Kidney glomerular epithelial cell (primary cell): Measurements from ENCODE around the gene INCENP.
"Not testable (repeated sequence)": the region's sequence is repeated elsewhere in the genome, so short reads cannot be mapped to it uniquely, and the experiment has no call there.

Source experiments
- DNase-seq: peaks from one replicate; lab custom pipeline; 2025; lab: John Stamatoyannopoulos, UW

INCENP gene

GRCh38 chr11:62123669-62124185, at the start of gene INCENP:
Gene INCENP (plus strand): TSS chr11:62124011. CDS start chr11:62128162, 4,151 bp downstream.
- DNase-seq: peak; percentile 99

DNA sequence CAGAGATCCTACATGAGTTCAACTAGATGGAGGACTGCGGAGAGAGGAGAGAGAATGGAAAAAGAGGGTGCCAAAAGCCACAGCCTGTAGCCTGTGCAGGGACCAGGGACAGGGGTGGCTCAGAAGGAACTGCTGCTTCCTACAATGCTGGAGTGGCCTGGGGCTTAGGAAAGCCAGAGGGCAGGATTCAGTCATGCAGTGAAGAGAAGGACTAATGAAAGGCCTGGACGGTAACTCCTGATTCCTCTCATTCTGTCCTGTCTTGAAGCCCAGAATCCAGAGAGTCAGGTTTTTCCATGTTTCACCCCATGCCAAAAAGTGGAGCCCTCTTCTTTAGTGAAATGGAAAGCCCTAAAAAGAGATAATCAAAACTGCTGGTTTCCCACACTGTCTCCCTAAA, 48.4 kb upstream of the INCENP start:
- DNase-seq: no peak

DNA sequence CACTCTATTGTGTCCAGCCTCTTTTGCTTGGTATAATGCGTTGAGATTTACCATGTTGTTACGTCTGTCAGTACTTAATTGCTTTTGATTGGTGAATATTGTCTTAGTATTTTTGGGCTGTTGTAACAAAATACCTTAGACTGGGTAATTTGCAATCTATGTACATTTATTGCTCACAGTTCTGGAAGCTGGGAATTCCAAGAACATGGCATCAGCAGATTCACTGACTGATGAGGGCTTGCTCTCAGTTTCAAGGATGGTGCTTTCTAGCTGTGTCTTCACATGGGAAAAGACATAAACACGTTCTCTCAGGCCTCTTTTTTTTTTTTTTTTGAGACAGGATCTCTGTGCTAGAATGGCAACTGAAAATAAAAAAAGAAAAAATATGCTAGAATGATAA, 46.7 kb upstream of the INCENP start:
- no peak for DNase-seq

DNA sequence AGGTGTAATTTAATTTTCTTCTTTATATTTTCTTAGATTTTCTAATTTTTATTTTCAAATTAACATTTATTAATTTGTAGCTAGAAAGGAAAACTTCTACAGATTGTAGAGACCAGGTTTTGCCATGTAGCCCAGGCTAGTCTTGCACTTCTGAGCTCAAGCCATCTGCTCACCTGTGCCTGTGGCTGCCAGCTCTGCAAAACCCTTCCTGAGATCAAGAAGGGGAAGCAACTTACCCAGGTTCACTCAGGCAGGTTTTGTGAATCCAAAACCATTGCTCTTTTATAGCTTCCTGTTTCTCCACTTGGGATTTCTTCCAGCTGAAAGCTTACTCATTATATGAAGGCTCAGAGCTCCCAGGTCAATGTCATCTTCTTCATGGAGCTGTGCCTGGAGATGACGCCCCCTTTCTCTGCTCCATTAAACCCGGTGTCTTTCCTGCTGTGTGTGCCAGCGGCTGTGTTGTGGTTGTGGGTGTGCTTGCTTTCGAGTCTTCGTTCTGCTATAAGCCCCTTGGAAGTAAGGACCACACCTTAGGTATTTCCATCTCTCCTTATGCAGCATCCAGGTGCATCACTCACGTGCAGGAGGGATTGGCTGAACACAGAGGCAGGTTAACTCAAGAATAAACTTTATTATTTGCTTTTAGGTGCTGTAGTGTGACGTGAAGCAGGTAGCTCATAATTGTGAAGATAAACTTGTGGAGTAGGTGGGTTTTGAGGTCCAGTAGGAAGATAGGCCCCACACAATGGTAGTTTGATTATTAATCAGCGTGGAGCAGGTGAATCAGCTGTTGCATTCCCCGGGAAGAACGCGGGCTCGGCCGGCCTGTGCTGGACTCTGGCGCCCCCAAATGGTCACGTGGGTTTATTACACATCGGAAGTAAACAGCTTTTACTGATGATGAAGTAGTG, 42.2 kb upstream of the INCENP start:
- peak; percentile 80 for DNase-seq

GRCh38 chr11:62082292-62082657, 41.5 kb upstream of the INCENP start:
- no peak for DNase-seq

GRCh38 chr11:62084801-62085200, 39.0 kb upstream of the INCENP start:
- not testable (repeated sequence) for DNase-seq

- no peak for DNase-seq
These were observed 36.1 kb upstream of the INCENP start for GRCh38 chr11:62087694-62088093.

DNA sequence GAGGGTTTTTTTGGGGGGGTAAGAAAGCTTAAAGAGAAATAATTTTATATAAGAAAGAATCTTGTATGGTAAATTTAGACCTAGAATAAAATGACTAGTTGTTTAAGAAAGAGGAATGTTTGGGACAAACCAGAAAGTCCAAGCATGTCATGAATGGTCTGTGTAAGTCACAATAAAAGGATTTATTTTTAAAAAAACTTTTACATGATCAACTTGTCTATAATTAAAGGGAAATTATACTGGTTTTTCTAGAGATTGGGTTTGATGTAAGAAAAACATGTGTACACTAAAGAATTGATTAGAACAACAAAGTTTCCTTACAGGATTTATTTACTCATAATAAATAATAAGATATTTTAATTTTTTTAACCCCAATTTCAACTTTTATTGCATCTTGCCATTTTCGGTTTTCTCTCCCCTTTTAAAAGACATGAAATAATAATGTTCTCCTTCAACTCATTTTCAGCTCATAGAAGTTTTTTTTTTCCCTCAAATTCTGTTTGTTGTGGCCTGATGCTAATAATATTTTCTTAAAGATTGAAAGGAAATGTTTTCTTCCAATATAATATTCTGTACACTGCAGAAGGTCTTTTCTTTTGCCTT, 35.4 kb upstream of the INCENP start:
- no peak for DNase-seq

DNA sequence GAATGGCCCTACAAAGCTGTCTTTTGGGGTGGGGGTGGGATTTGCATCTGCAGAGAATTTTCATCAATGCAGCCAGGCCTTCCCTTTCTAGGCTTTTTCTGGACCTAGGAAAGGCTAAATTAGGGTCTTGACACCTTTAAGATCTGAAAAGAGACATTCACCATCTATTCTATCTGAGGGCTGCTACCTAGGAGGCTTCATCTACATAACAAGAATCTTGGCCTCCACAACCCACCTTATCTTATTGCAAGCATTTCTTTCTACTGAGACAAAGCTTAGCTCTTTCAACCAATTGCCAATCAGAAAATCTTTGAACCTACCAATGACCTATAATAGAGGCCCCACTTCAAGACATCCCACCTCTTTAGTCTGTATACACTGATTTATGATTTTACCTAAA, 20.7 kb upstream of the INCENP start:
- DNase-seq: no peak

GRCh38 chr11:62103986-62104385, 19.8 kb upstream of the INCENP start:
- peak; percentile 8 for DNase-seq

DNA sequence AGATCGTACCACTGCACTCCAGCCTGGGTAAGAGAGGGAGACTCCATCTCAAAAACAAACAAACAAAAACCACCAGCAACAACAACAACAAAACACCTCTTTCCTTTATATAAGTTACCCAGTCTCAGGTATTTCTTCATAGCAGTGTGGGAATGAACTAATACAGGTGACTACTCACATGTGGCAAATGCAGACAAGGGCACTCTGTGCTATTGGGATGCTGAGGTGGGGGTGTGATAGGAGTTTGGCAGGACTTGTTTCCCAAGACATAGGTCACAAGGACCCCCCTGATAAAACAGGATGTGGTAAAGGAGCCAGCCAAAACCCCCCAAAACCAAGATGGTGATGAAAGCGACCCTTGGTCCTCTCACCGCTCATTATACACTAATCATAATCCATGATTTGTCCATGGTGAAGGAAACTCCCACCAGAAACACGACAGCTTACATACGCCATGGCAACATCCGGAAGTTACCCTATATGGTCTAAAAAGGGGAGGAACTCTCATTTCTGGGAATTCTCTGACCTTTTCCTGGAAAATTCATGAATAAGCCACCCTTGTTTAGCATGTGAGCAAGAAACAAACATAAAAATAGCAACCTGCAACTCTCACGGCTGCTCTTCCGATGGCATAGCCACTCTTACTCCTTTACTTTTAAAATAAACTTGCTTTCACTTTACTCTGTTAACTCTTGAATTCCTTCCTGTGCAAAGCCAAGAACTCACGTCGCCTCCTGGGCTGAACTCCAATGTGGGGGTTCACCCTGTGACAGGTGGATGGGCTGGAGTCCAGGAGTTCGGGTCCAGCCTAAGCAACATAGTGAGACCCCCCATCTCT, 18.8 kb upstream of the INCENP start:
- no peak for DNase-seq

GRCh38 chr11:62105667-62106191, 18.1 kb upstream of the INCENP start:
- DNase-seq: no peak

DNA sequence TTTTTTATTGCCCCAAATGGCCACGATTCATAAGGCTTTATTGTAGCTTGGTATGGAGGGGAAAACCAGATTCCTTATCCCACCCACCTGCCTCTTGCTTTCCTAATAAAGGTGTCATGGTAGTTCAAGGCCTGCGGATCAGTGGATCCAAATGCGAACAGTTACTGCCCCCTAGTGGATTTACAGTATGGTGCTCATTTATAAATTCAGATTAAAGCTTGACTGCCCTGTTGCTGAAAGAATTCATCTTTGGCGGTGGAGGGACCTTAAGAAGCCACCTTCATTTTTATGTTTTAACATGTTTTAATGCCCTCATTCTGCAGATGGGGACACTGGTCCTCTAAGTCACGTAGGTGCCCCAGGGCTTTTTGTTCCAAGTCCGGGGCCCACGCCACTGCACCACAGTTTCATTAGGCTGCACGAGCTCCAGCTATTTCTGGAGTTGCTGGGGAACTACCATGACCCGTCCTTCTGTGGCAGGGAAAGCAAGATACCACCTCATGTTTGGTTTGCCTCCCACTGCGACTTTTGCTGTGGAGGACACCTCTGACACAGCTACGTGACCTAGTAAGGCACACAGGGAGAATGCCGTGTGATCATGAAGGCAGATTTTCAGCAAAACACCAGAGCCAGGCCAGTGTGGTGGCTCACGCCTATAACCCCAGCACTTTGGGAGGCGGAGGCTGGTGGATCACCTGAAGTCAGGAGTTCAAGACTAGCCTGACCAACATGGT, 15.6 kb upstream of the INCENP start:
- peak; percentile 40 for DNase-seq

DNA sequence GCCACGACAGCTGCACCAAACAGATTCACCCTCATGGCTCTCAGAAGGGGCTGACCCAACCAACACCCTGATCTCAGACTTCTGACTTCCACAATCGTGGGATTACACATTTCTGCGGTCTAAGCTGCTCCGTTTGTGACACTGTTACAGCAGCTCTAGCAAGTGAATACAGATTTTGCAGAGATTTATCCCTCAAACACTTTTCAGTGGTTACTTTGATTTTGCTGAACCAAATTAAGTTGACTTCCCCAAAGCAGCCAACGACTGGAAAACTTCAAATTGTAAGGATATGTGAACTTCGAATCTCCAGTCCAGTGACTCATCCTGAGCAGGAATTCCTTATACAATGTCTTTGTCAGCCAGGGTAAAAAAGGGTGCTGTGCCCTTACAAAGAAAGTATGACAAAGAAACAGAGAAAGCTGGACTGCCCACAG, 14.8 kb upstream of the INCENP start:
- DNase-seq: peak; percentile 27

GRCh38 chr11:62115085-62115694, 8.6 kb upstream of the INCENP start:
- no peak for DNase-seq

- no peak for DNase-seq
These were observed 7.4 kb upstream of the INCENP start for GRCh38 chr11:62116451-62116850.

DNA sequence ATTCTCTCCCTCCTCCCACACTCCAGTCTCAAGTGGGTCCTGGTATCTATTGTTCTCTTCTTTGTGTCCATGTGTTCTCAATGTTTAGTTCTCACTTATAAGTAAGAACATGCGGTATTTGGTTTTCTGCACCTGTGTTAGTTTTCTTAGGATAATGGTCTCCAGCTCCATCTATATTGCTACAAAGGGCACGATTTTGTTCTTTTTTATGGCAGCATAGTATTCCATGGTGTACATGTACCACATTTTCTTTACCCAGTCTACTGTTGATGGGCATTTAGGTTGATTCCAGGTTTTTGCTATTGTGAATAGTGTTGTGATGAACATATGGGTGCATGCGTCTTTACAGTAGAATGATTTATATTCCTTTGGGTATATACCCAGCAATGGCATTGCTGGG, 4.2 kb upstream of the INCENP start:
- DNase-seq: no peak

DNA sequence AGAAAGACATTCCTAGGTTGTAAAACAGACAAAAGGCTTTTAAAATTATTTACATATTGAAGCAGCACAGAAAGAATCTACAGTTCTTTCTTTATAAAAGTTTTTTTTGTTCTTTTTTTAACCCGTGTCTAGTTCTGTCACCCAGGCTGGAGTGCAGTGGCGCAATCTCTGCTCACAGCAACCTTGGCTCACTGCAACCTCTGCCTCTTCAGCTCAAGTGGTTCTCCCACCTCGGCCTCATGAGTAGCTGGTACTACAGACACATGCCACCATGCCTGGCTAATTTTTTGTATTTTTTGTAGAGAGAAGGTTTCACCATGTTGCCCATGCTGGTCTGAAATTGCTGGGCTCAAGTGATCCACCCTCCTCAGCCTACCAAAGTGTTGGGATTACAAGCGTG, 3.8 kb upstream of the INCENP start:
- no peak for DNase-seq

DNA sequence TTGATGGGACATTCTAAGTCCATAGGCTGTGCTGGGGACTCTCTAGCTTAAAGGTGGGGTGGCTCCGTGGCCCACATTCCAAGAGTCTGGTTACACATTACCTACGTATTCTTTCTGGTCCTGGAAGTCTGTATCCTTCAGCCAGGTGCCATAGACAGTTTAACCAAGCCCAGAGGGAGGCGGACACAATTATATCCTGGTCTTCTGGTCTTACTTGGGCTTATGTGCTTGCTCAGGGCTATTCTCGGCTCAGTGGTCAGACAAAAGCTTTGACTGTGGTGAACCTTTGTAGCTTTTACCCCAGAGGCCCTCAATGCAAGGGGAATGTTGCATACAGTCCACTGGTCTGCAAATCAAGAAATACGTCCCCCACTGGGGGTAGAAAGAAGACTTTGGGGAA, 3.4 kb upstream of the INCENP start:
- DNase-seq: no peak

- no peak for DNase-seq
These were observed 1.7 kb upstream of the INCENP start for GRCh38 chr11:62122076-62122475.
